Upper lobe of left lung (tissue), 4 donors: Measurements from ENCODE around the gene RFX2.

Experiments
- CTCF ChIP-seq, 6 experiments: fragments of 450-650 bp in 4 of 6; fragments of 200-600 bp in 2 of 6; sonication (generic) in 2 of 6; IDR thresholded peaks; one replicate each; pipeline ENCODE4 v1.5.1; 2016 to 2019; ENCODE audit warnings: antibody characterized with exemption in 6 of 6
- EP300 ChIP-seq, 4 donors: sonication (generic); formaldehyde crosslinking; IDR thresholded peaks; one replicate each; pipeline ENCODE4 v1.5.1; 2017; ENCODE audit warnings: antibody characterized with exemption in 4 of 4, control low read depth in 2 of 4
- POLR2A ChIP-seq, 4 donors: fragments of 450-650 bp; IDR thresholded peaks; one replicate each; pipeline ENCODE4 v1.5.1; 2016 to 2017; ENCODE audit warnings: antibody characterized with exemption in 4 of 4, mild to moderate bottlenecking in 2 of 4
- POLR2AphosphoS5 ChIP-seq, 2 donors: sonication (generic); formaldehyde crosslinking; IDR thresholded peaks; one replicate each; pipeline ENCODE4 v1.5.1; 2017; ENCODE audit warnings: antibody characterized with exemption in 2 of 2

- TF ChIP-seq POLR2A (IDR thresholded peaks at IDR 0.05) (no peak), CTCF (IDR thresholded peaks at IDR 0.05) (no peak), POLR2AphosphoS5 (IDR thresholded peaks at IDR 0.05) (no peak), EP300 (IDR thresholded peaks at IDR 0.05) (no peak)
Observed at GRCh38 chr19:6070720-6071485, 39.4 kb downstream of the RFX2 start.
